ENCODE data around the gene ASCC1.

DNA sequence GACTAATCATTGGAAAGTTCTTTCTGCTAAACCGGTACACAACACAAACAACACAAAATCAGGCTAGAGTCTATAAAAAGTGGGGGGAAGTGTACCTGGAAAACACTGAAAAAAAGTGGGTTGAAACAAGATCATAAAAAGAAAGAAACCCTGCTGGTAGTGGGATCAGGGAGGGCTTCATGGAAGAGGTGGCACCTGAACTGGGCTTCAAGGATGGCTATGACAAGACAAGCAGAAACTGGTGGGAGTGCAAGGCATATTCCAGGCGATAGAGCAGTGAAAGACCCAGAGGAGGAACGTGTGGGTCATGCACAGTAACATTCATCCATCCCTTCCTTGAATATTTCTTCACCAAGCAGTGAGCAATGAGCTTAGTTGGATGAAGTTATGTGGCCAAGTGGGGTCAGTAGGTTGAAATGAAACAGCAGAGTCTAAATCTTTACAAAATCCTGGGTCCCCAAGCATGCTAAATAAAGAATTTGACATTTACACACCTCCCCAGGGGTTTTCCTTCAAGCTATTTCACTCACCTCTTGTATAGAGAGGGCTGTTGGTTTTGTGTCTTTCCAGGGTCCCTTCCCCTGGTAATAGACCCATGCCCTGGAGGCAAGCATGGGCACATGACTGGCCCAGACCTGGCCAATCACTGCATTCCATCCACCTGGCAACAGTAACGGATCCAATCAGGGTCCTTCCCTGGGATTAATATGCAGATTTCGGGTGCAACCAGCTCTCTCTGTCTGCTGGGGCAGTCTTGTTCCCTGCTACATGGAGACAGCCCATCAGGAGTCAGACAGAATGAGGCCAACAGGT lies 165.9 kb downstream of the ASCC1 start:
- no peak for TF ChIP-seq EZH2 (IDR thresholded peaks at IDR 0.05; ENCODE audit: insufficient read depth, low read length)
- TF ChIP-seq, protein P1, sequence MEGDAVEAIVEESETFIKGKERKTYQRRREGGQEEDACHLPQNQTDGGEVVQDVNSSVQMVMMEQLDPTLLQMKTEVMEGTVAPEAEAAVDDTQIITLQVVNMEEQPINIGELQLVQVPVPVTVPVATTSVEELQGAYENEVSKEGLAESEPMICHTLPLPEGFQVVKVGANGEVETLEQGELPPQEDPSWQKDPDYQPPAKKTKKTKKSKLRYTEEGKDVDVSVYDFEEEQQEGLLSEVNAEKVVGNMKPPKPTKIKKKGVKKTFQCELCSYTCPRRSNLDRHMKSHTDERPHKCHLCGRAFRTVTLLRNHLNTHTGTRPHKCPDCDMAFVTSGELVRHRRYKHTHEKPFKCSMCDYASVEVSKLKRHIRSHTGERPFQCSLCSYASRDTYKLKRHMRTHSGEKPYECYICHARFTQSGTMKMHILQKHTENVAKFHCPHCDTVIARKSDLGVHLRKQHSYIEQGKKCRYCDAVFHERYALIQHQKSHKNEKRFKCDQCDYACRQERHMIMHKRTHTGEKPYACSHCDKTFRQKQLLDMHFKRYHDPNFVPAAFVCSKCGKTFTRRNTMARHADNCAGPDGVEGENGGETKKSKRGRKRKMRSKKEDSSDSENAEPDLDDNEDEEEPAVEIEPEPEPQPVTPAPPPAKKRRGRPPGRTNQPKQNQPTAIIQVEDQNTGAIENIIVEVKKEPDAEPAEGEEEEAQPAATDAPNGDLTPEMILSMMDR (IDR thresholded peaks at IDR 0.05; ENCODE audit: insufficient read depth, low read depth, low read length) = no peak
